Common myeloid progenitor, CD34-positive (primary cell): ENCODE results near the gene KHNYN.
A peak's percentile ranks its signal among the peaks of the same experiment; 100 is the strongest.
"Not testable (repeated sequence)": the region's sequence is repeated elsewhere in the genome, so short reads cannot be mapped to it uniquely, and the experiment has no call there.

ENCODE experiments used
- CTCF ChIA-PET: fragments of 350-600 bp; sonication (Branson Sonifier 250); formaldehyde crosslinking; loops from one replicate; lab custom pipeline; 2021; ENCODE audit warnings: antibody characterized with exemption; lab: Charles Lee
- POLR2A ChIA-PET: fragments of 350-600 bp; sonication (Branson Sonifier 250); formaldehyde crosslinking; loops from one replicate; lab custom pipeline; 2021; ENCODE audit warnings: antibody characterized with exemption; lab: Charles Lee
- DNase-seq, 3 donors: peaks; one replicate each; pipeline versions ENCODE4 v3.0.0 to v3.0.0-alpha.2; 2013
- H3K27ac ChIP-seq, 2 experiments: 1 replicate in 1 of 2; 2 replicates in 1 of 2; pipeline ENCODE4 v1.7.0; 2013; ENCODE audit warnings: inconsistent platforms in 2 of 2, low read length in 2 of 2, mild to moderate bottlenecking in 2 of 2, low read depth in 1 of 2, moderate library complexity in 1 of 2; ENCODE audit not compliant: severe bottlenecking in 2 of 2, insufficient read depth in 1 of 2, poor library complexity in 1 of 2
- H3K27me3 ChIP-seq, 5 experiments: replicated peaks in 2 of 5; 1 replicate in 3 of 5; 2 replicates in 2 of 5; pipeline versions ENCODE4 v1.6.1 to v1.7.0; 2013; ENCODE audit warnings: low read length in 4 of 5, mild to moderate bottlenecking in 2 of 5, moderate library complexity in 2 of 5, inconsistent platforms in 1 of 5; ENCODE audit not compliant: insufficient read depth in 5 of 5, control insufficient read depth in 4 of 5
- H3K36me3 ChIP-seq, 4 experiments: 1 replicate in 2 of 4; 2 replicates in 2 of 4; pipeline versions ENCODE4 v1.6.1 to v1.7.0; 2013; ENCODE audit warnings: low read length in 3 of 4, control low read depth in 1 of 4, mild to moderate bottlenecking in 1 of 4; ENCODE audit not compliant: control insufficient read depth in 4 of 4, insufficient read depth in 4 of 4
- H3K4me1 ChIP-seq, 4 experiments: 1 replicate in 3 of 4; 2 replicates in 1 of 4; pipeline versions ENCODE4 v1.6.1 to v1.7.1; 2013; ENCODE audit warnings: low read length in 3 of 4, mild to moderate bottlenecking in 3 of 4, control low read depth in 1 of 4, inconsistent platforms in 1 of 4, moderate library complexity in 1 of 4; ENCODE audit not compliant: control insufficient read depth in 4 of 4, insufficient read depth in 4 of 4; ENCODE audit errors: control extremely low read depth in 1 of 4
- H3K4me3 ChIP-seq, 7 experiments: 1 replicate in 4 of 7; 2 replicates in 3 of 7; pipeline versions ENCODE4 v1.5.1 to v1.7.0; 2013; ENCODE audit warnings: mild to moderate bottlenecking in 7 of 7, low read length in 6 of 7, moderate library complexity in 6 of 7, inconsistent platforms in 2 of 7, low read depth in 2 of 7, control low read depth in 1 of 7; ENCODE audit not compliant: insufficient read depth in 4 of 7, control insufficient read depth in 1 of 7; ENCODE audit errors: extremely low read depth in 1 of 7
- H3K9me3 ChIP-seq, 5 experiments: 1 replicate in 4 of 5; 2 replicates in 1 of 5; pipeline versions ENCODE4 v1.6.1 to v1.7.1; 2013; ENCODE audit warnings: low read length in 4 of 5, mild to moderate bottlenecking in 2 of 5, inconsistent platforms in 1 of 5, low read depth in 1 of 5, moderate library complexity in 1 of 5; ENCODE audit not compliant: control insufficient read depth in 4 of 5, insufficient read depth in 2 of 5; ENCODE audit errors: control extremely low read depth in 1 of 5
- WGBS: methylation state at CpG from one replicate; pipeline ENCODE4 v1.1.5; 2013; ENCODE audit not compliant: insufficient coverage; 5-methylcytosine and 5-hydroxymethylcytosine counted together

KHNYN gene

GRCh38 chr14:24441904-24442239, 12.1 kb downstream of the KHNYN start:
- Histone ChIP-seq H3K4me1 (peaks cover 9 to 44% (median 37%) of the 10 kb centered on the region in 4 experiments), H3K36me3 (peaks cover 6 to 42% (median 29%) of the 10 kb centered on the region in 4 experiments), H3K27ac (peak overlapping the region; percentile 92 to 97), H3K27me3 (no peaks in the 10 kb centered on the region), H3K9me3 (no peaks in the 10 kb centered on the region), H3K4me3 (peak overlapping the region; percentile 60 to 96 (median 83))
- 0% methylated on average over 7 of the region's 12 CpGs for WGBS
- peak in 1 of 3 donors; percentile 32 for DNase-seq
- CTCF ChIA-PET: interaction anchor here (0.8 to 21.5 kb wide), 5 partner anchors 10 to 110 kb away, joined by 3 to 488 read pairs (median 5); partner anchors contain the start of genes ADCY4, CBLN3, KHNYN and RIPK3
- POLR2A ChIA-PET: interaction anchor here (0.9 to 1.7 kb wide), 2 partner anchors 33 to 108 kb away, joined by 5 to 6 read pairs; no protein-coding TSS in a partner anchor

GRCh38 chr14:24442240-24443052, 12.7 kb downstream of the KHNYN start, which contains the start of gene SDR39U1:
SDR39U1 (minus strand) TSS chr14:24442776; CDS start chr14:24442769, 7 bp downstream.
- WGBS: 0% methylated on average over 23 of the region's 52 CpGs
- peaks cover 6 to 38% (median 29%) of the 10 kb centered on the region in 4 experiments for H3K36me3 ChIP-seq
- DNase-seq: peak; percentile 99 to 100 (median 99)
- CTCF ChIA-PET: interaction anchor here (1.1 to 21.5 kb wide), 4 partner anchors 11 to 110 kb away, joined by 3 to 488 read pairs (median 18); partner anchors contain the start of genes ADCY4, CBLN3, KHNYN and RIPK3
- no peaks in the 10 kb centered on the region for H3K27me3 ChIP-seq
- H3K27ac ChIP-seq: peak within 1 kb of the TSS; percentile 92 to 97
- no peaks in the 10 kb centered on the region for H3K9me3 ChIP-seq
- peak within 1 kb of the TSS; percentile 60 to 96 (median 83) for H3K4me3 ChIP-seq
- POLR2A ChIA-PET: interaction anchor here (0.9 to 1.7 kb wide), 2 partner anchors 33 to 109 kb away, joined by 5 to 6 read pairs; no protein-coding TSS in a partner anchor
- peaks cover 6 to 38% (median 31%) of the 10 kb centered on the region in 4 experiments for H3K4me1 ChIP-seq

- ChIA-PET POLR2A (no interaction called here), CTCF (interaction anchor here (21.5 kb wide), 1 partner anchor 111 kb away, joined by 488 read pairs; the partner anchor contains the start of genes ADCY4 and RIPK3)
- peak overlapping the region; percentile 82 to 97 for H3K27ac ChIP-seq
- no peaks in the 10 kb centered on the region for H3K27me3 ChIP-seq
- WGBS: 9% methylated on average over 6 of the region's 7 CpGs
- no peak for DNase-seq
- H3K4me1 ChIP-seq: peaks cover 2 to 31% (median 24%) of the 10 kb centered on the region in 4 experiments
- H3K36me3 ChIP-seq: peaks cover 6 to 31% (median 25%) of the 10 kb centered on the region in 4 experiments
- peak overlapping the region in 6 of 7 experiments; percentile 78 to 96 (median 85) for H3K4me3 ChIP-seq
- H3K9me3 ChIP-seq: no peaks in the 10 kb centered on the region
Measured at GRCh38 chr14:24443053-24443665, 13.4 kb downstream of the KHNYN start.

GRCh38 chr14:24450828-24451227, 21.1 kb downstream of the KHNYN start:
- H3K27ac ChIP-seq, POLR2A ChIA-PET, DNase-seq, H3K9me3 ChIP-seq, H3K27me3 ChIP-seq, H3K4me3 ChIP-seq, CTCF ChIA-PET, H3K4me1 ChIP-seq, H3K36me3 ChIP-seq: not testable (repeated sequence)
- no CpG with 5 or more reads among the region's 2 CpGs for WGBS

- H3K27ac ChIP-seq: no peak overlapping the region
- ChIA-PET POLR2A (no interaction called here), CTCF (interaction anchor here (1.3 to 1.5 kb wide), 2 partner anchors 20 to 24 kb away, joined by 3 to 4 read pairs; no protein-coding TSS in a partner anchor)
- H3K4me3 ChIP-seq: no peak overlapping the region
- no peak for DNase-seq
- peaks cover 0 to 2% (median 0%) of the 10 kb centered on the region in 4 experiments for H3K36me3 ChIP-seq
- no peaks in the 10 kb centered on the region for H3K4me1 ChIP-seq
- no peaks in the 10 kb centered on the region for H3K27me3 ChIP-seq
- peaks cover 0 to 7% (median 4%) of the 10 kb centered on the region in 5 experiments for H3K9me3 ChIP-seq
Measured at GRCh38 chr14:24456980-24457379, 27.2 kb downstream of the KHNYN start.

- 100% methylated on average over 1 of the region's 1 CpG for WGBS
- ChIA-PET POLR2A (no interaction called here), CTCF (interaction anchor here (1.0 kb wide), 1 partner anchor 215 kb away, joined by 3 read pairs; no protein-coding TSS in a partner anchor)
- Histone ChIP-seq H3K4me1 (no peaks in the 10 kb centered on the region), H3K36me3 (peaks cover 0 to 2% (median 0%) of the 10 kb centered on the region in 4 experiments), H3K27ac (no peak overlapping the region), H3K4me3 (no peak overlapping the region), H3K27me3 (no peaks in the 10 kb centered on the region), H3K9me3 (peaks cover 0 to 5% (median 1%) of the 10 kb centered on the region in 5 experiments)
- DNase-seq: no peak
Measured at GRCh38 chr14:24458736-24459135, 29.0 kb downstream of the KHNYN start.
